Naive thymus-derived CD4-positive, alpha-beta T cell (primary cell): ENCODE results near the gene UBE4B. TPM values are rescaled to one million over a fixed set of nuclear protein-coding genes. Genes with fewer than 3 reads are reported as not detected.

Experiments used
- ATAC-seq: fragments of 150-1000 bp; cut with Tn5 transposase; 2 replicates; pipeline ENCODE4 v1.10.0; 2021; ENCODE audit warnings: mild to moderate bottlenecking, moderate library complexity
- CTCF ChIA-PET: fragments of 350-600 bp; sonication (Branson Sonifier 250); formaldehyde crosslinking; loops from one replicate; lab custom pipeline; 2021; ENCODE audit warnings: antibody characterized with exemption; lab: Charles Lee
- POLR2A ChIA-PET: fragments of 350-600 bp; sonication (Branson Sonifier 250); formaldehyde crosslinking; loops from one replicate; lab custom pipeline; 2021; ENCODE audit warnings: antibody characterized with exemption, inconsistent platforms; lab: Charles Lee
- DNase-seq, 9 donors: peaks; one replicate each; pipeline versions ENCODE4 v3.0.0 to v3.0.0-alpha.2; 2020 to 2022; ENCODE audit warnings: mixed read lengths in 1 of 9
- H3K27ac ChIP-seq: one replicate; pipeline ENCODE4 v1.7.0; 2013; ENCODE audit warnings: mild to moderate bottlenecking, low read depth, low read length, moderate library complexity
- H3K27me3 ChIP-seq, 2 donors: one replicate each; pipeline ENCODE4 v1.7.0; 2013; ENCODE audit warnings: low read length in 2 of 2, mild to moderate bottlenecking in 2 of 2, moderate library complexity in 2 of 2; ENCODE audit not compliant: control insufficient read depth in 2 of 2, insufficient read depth in 2 of 2
- H3K36me3 ChIP-seq, 3 experiments: 1 replicate in 2 of 3; 2 replicates in 1 of 3; pipeline ENCODE4 v1.7.0; 2013; ENCODE audit warnings: low read length in 3 of 3, mild to moderate bottlenecking in 3 of 3, moderate library complexity in 1 of 3; ENCODE audit not compliant: insufficient read depth in 3 of 3, control insufficient read depth in 2 of 3
- H3K4me1 ChIP-seq, 2 donors: one replicate each; pipeline ENCODE4 v1.7.0; 2013; ENCODE audit warnings: low read length in 2 of 2, mild to moderate bottlenecking in 2 of 2, moderate library complexity in 1 of 2; ENCODE audit not compliant: control insufficient read depth in 2 of 2, insufficient read depth in 2 of 2
- H3K4me3 ChIP-seq: 2 replicates; pipeline ENCODE4 v1.7.0; 2013; ENCODE audit warnings: mild to moderate bottlenecking, low read length
- H3K9me3 ChIP-seq, 3 experiments: 1 replicate in 2 of 3; 2 replicates in 1 of 3; pipeline ENCODE4 v1.7.0; 2013; ENCODE audit warnings: low read length in 3 of 3; ENCODE audit not compliant: control insufficient read depth in 2 of 3
- H3K27ac Mint-ChIP-seq, 9 donors: one replicate each; pipeline ENCODE4 v1.8.0; 2020 to 2022; ENCODE audit warnings: mixed read lengths in 9 of 9, mild to moderate bottlenecking in 8 of 9, moderate library complexity in 5 of 9, inconsistent platforms in 2 of 9
- H3K27me3 Mint-ChIP-seq, 5 donors: one replicate each; pipeline ENCODE4 v1.8.0; 2021 to 2022; ENCODE audit warnings: mixed read lengths in 5 of 5, mild to moderate bottlenecking in 1 of 5
- H3K36me3 Mint-ChIP-seq, 5 donors: one replicate each; pipeline ENCODE4 v1.8.0; 2020 to 2022; ENCODE audit warnings: mixed read lengths in 5 of 5, mild to moderate bottlenecking in 3 of 5, inconsistent platforms in 1 of 5
- H3K4me1 Mint-ChIP-seq, 7 donors: one replicate each; pipeline ENCODE4 v1.8.0; 2020 to 2022; ENCODE audit warnings: mixed read lengths in 7 of 7, mild to moderate bottlenecking in 3 of 7, inconsistent platforms in 1 of 7
- H3K4me3 Mint-ChIP-seq, 10 donors: one replicate each; pipeline ENCODE4 v1.8.0; 2020 to 2022; ENCODE audit warnings: mild to moderate bottlenecking in 10 of 10, mixed read lengths in 10 of 10, moderate library complexity in 6 of 10, inconsistent platforms in 2 of 10
- H3K9me3 Mint-ChIP-seq, 11 donors: one replicate each; pipeline ENCODE4 v1.8.0; 2020 to 2022; ENCODE audit warnings: mixed read lengths in 11 of 11, mild to moderate bottlenecking in 4 of 11, inconsistent platforms in 1 of 11, moderate library complexity in 1 of 11
- intact Hi-C, 2 donors: fragments of 100-400 bp; cut with micrococcal nuclease; formaldehyde crosslinking; loops; one replicate each; pipeline ENCODE4 v1.15.1; 2023
- polyA plus RNA-seq, 2 donors: library from polyadenylated mRNA; unstranded; fragments of 300-500 nt; fragmentation: Illumina TruSeq; gene quantifications; one replicate each; pipeline ENCODE4 v1.2.3, GENCODE V29; 2021
- total RNA-seq, 6 experiments: library from RNA in 5 of 6; stranded (reverse) in 5 of 6; gene quantifications; 1 replicate in 5 of 6; 2 replicates in 1 of 6; pipeline ENCODE4 v1.2.3 and lab custom pipeline; 2021 to 2026

UBE4B gene
- total and polyA plus RNA-seq, 7 experiments from 2014 or later = 7.5 to 48.3 (median 39.2) TPM

GRCh38 chr1:10146391-10146790, 113.6 kb downstream of the UBE4B start:
- CTCF ChIA-PET = no interaction called here
- H3K4me1 Mint-ChIP-seq = no peaks in the 10 kb centered on the region

GRCh38 chr1:10149231-10149630, 116.5 kb downstream of the UBE4B start:
- no peak overlapping the region for H3K27ac ChIP-seq
- DNase-seq (no peak), ATAC-seq (no peak)
- peaks cover 0 to 35% (median 0%) of the 10 kb centered on the region in 3 experiments for H3K36me3 ChIP-seq
- peaks cover 0 to 31% (median 9%) of the 10 kb centered on the region in 5 donors for H3K36me3 Mint-ChIP-seq
- CTCF ChIA-PET = no interaction called here
- no peaks in the 10 kb centered on the region for H3K9me3 ChIP-seq
- H3K4me3 ChIP-seq = no peak overlapping the region
- H3K4me1 ChIP-seq = no peaks in the 10 kb centered on the region
- no peaks in the 10 kb centered on the region for H3K27me3 ChIP-seq
- H3K27ac Mint-ChIP-seq = no peak overlapping the region
- no peaks in the 10 kb centered on the region for H3K9me3 Mint-ChIP-seq
- H3K4me1 Mint-ChIP-seq = no peaks in the 10 kb centered on the region
- no peak overlapping the region for H3K4me3 Mint-ChIP-seq
- H3K27me3 Mint-ChIP-seq = no peaks in the 10 kb centered on the region
- POLR2A ChIA-PET = no interaction called here
- intact Hi-C loops = no loop called here

More at GRCh38 chr1:10146391-10146790, 113.6 kb downstream of the UBE4B start:
- Mint-ChIP-seq H3K27ac (no peak overlapping the region), H3K9me3 (no peaks in the 10 kb centered on the region), H3K36me3 (peaks cover 3 to 40% (median 9%) of the 10 kb centered on the region in 5 donors), H3K27me3 (no peaks in the 10 kb centered on the region), H3K4me3 (no peak overlapping the region)
- Histone ChIP-seq H3K36me3 (peaks cover 0 to 31% (median 0%) of the 10 kb centered on the region in 3 experiments), H3K4me1 (no peaks in the 10 kb centered on the region), H3K4me3 (no peak overlapping the region), H3K9me3 (no peaks in the 10 kb centered on the region), H3K27me3 (no peaks in the 10 kb centered on the region), H3K27ac (no peak overlapping the region)
- no peak for ATAC-seq
- no peak for DNase-seq
- POLR2A ChIA-PET = no interaction called here
- intact Hi-C loops = no loop called here

GRCh38 chr1:10152709-10153284, 120.0 kb downstream of the UBE4B start:
- CTCF ChIA-PET = no interaction called here
- Histone ChIP-seq H3K4me3 (no peak overlapping the region), H3K9me3 (no peaks in the 10 kb centered on the region), H3K27me3 (no peaks in the 10 kb centered on the region), H3K36me3 (peaks cover 0 to 15% (median 0%) of the 10 kb centered on the region in 3 experiments), H3K27ac (no peak overlapping the region), H3K4me1 (no peaks in the 10 kb centered on the region)
- POLR2A ChIA-PET = no interaction called here
- DNase-seq (peak in 5 of 9 donors; percentile 2 to 45 (median 21)), ATAC-seq (peak; percentile 31)
- H3K4me3 Mint-ChIP-seq = no peak overlapping the region
- peaks cover 0 to 16% (median 4%) of the 10 kb centered on the region in 5 donors for H3K36me3 Mint-ChIP-seq
- H3K4me1 Mint-ChIP-seq = no peaks in the 10 kb centered on the region
- no peaks in the 10 kb centered on the region for H3K9me3 Mint-ChIP-seq
- intact Hi-C loops = no loop called here
- H3K27me3 Mint-ChIP-seq = no peaks in the 10 kb centered on the region
- H3K27ac Mint-ChIP-seq = no peak overlapping the region

- Mint-ChIP-seq H3K27me3 (no peaks in the 10 kb centered on the region), H3K4me1 (no peaks in the 10 kb centered on the region), H3K9me3 (no peaks in the 10 kb centered on the region), H3K36me3 (peaks cover 0 to 24% (median 4%) of the 10 kb centered on the region in 5 donors), H3K27ac (peak overlapping the region in 4 of 9 donors; percentile 14 to 59 (median 20)), H3K4me3 (no peak overlapping the region)
- H3K27me3 ChIP-seq = no peaks in the 10 kb centered on the region
- no peaks in the 10 kb centered on the region for H3K9me3 ChIP-seq
- DNase-seq (no peak), ATAC-seq (no peak)
- ChIA-PET CTCF (no interaction called here), POLR2A (no interaction called here)
- H3K36me3 ChIP-seq = peaks cover 0 to 29% (median 0%) of the 10 kb centered on the region in 3 experiments
- no peak overlapping the region for H3K27ac ChIP-seq
- no peak overlapping the region for H3K4me3 ChIP-seq
- intact Hi-C loops = no loop called here
- no peaks in the 10 kb centered on the region for H3K4me1 ChIP-seq
Observed at GRCh38 chr1:10155087-10155712, 122.4 kb downstream of the UBE4B start.

- H3K9me3 Mint-ChIP-seq = no peaks in the 10 kb centered on the region
- DNase-seq (no peak), ATAC-seq (no peak)
- Histone ChIP-seq H3K4me1 (no peaks in the 10 kb centered on the region), H3K9me3 (no peaks in the 10 kb centered on the region), H3K4me3 (no peak overlapping the region), H3K27me3 (no peaks in the 10 kb centered on the region), H3K36me3 (peaks cover 0 to 35% (median 6%) of the 10 kb centered on the region in 3 experiments), H3K27ac (no peak overlapping the region)
- H3K27ac Mint-ChIP-seq = no peak overlapping the region
- intact Hi-C loops = no loop called here
- POLR2A ChIA-PET = no interaction called here
- no peak overlapping the region for H3K4me3 Mint-ChIP-seq
- peaks cover 5 to 36% (median 10%) of the 10 kb centered on the region in 5 donors for H3K36me3 Mint-ChIP-seq
- no peaks in the 10 kb centered on the region for H3K27me3 Mint-ChIP-seq
- CTCF ChIA-PET = no interaction called here
- peaks cover 0 to 4% (median 0%) of the 10 kb centered on the region in 7 donors for H3K4me1 Mint-ChIP-seq
Observed at GRCh38 chr1:10160173-10160572, 127.4 kb downstream of the UBE4B start.

- Mint-ChIP-seq H3K27ac (no peak overlapping the region), H3K4me1 (peaks cover 0 to 6% (median 0%) of the 10 kb centered on the region in 7 donors), H3K36me3 (peaks cover 12 to 43% (median 15%) of the 10 kb centered on the region in 5 donors), H3K9me3 (no peaks in the 10 kb centered on the region), H3K27me3 (no peaks in the 10 kb centered on the region), H3K4me3 (no peak overlapping the region)
- intact Hi-C loops = no loop called here
- Histone ChIP-seq H3K4me1 (no peaks in the 10 kb centered on the region), H3K36me3 (peaks cover 0 to 43% (median 6%) of the 10 kb centered on the region in 3 experiments), H3K4me3 (no peak overlapping the region), H3K27ac (no peak overlapping the region), H3K27me3 (no peaks in the 10 kb centered on the region), H3K9me3 (no peaks in the 10 kb centered on the region)
- ATAC-seq (no peak), DNase-seq (no peak)
- ChIA-PET CTCF (interaction anchor here (0.6 kb wide), 1 partner anchor 28 kb away, joined by 4 read pairs; no protein-coding TSS in a partner anchor), POLR2A (no interaction called here)
Observed at GRCh38 chr1:10160907-10161490, 128.2 kb downstream of the UBE4B start.
